ENCODE results near the gene USP17L25. TPM values are rescaled to one million over a fixed set of nuclear protein-coding genes. Genes with fewer than 3 reads are reported as not detected.
"Not testable (repeated sequence)": the region's sequence is repeated elsewhere in the genome, so short reads cannot be mapped to it uniquely, and the experiment has no call there.

The USP17L25 gene
- total RNA-seq (2021) = not detected in 2 replicates
- Bru-seq, nascent RNA = not detected
- not detected for BruChase-seq, experiment 1, labeled RNA remaining after a 2-hour chase
- not detected for BruChase-seq, experiment 2, labeled RNA remaining after a 6-hour chase
- long read RNA-seq = 0 reads

GRCh38 chr4:9329611-9330010, at the start of gene USP17L25:
Gene USP17L25, plus strand, starts transcription at chr4:9329911. Its CDS starts 0 bp downstream, at chr4:9329911.
- DNase-seq (ENCODE audit: low spot score); CTCF ChIA-PET; H3K9me3 ChIP-seq (ENCODE audit: low read depth, low read length, poor library complexity, severe bottlenecking); intact Hi-C loops (cut with micrococcal nuclease; ENCODE audit: unreplicated experiment); H3K27ac ChIP-seq (ENCODE audit: low read depth, low read length, poor library complexity, severe bottlenecking); H3K27me3 ChIP-seq (replicated peaks; ENCODE audit: insufficient read depth, low read depth, low read length, poor library complexity); H3K4me1 ChIP-seq (ENCODE audit: insufficient read depth, low read length, poor library complexity, severe bottlenecking); POLR2A ChIA-PET (ENCODE audit: low non-redundant PET); H3K4me3 ChIP-seq (ENCODE audit: low read depth, low read length, poor library complexity, severe bottlenecking); BruUV-seq (replicated peaks); H3K36me3 ChIP-seq (ENCODE audit: insufficient read depth, low read length, poor library complexity, severe bottlenecking): not testable (repeated sequence)

GRCh38 chr4:9324191-9324590, 5.5 kb upstream of the USP17L25 start:
- H3K4me1 ChIP-seq (ENCODE audit: insufficient read depth, low read length, poor library complexity, severe bottlenecking); H3K27me3 ChIP-seq (replicated peaks; ENCODE audit: insufficient read depth, low read depth, low read length, poor library complexity); H3K9me3 ChIP-seq (ENCODE audit: low read depth, low read length, poor library complexity, severe bottlenecking); POLR2A ChIA-PET (ENCODE audit: low non-redundant PET); intact Hi-C loops (cut with micrococcal nuclease; ENCODE audit: unreplicated experiment); H3K4me3 ChIP-seq (ENCODE audit: low read depth, low read length, poor library complexity, severe bottlenecking); CTCF ChIA-PET; H3K36me3 ChIP-seq (ENCODE audit: insufficient read depth, low read length, poor library complexity, severe bottlenecking); H3K27ac ChIP-seq (ENCODE audit: low read depth, low read length, poor library complexity, severe bottlenecking); DNase-seq (ENCODE audit: low spot score); BruUV-seq (replicated peaks): not testable (repeated sequence)

- H3K9me3 ChIP-seq (ENCODE audit: low read depth, low read length, poor library complexity, severe bottlenecking); H3K27me3 ChIP-seq (replicated peaks; ENCODE audit: insufficient read depth, low read depth, low read length, poor library complexity); intact Hi-C loops (cut with micrococcal nuclease; ENCODE audit: unreplicated experiment); H3K36me3 ChIP-seq (ENCODE audit: insufficient read depth, low read length, poor library complexity, severe bottlenecking); CTCF ChIA-PET; H3K4me3 ChIP-seq (ENCODE audit: low read depth, low read length, poor library complexity, severe bottlenecking); H3K4me1 ChIP-seq (ENCODE audit: insufficient read depth, low read length, poor library complexity, severe bottlenecking); BruUV-seq (replicated peaks); H3K27ac ChIP-seq (ENCODE audit: low read depth, low read length, poor library complexity, severe bottlenecking); DNase-seq (ENCODE audit: low spot score); POLR2A ChIA-PET (ENCODE audit: low non-redundant PET): not testable (repeated sequence)
These were observed 4.8 kb upstream of the USP17L25 start, which contains the start of gene USP17L24 for GRCh38 chr4:9324865-9325264. Gene USP17L24, plus strand, starts transcription at chr4:9325165. Its CDS starts 0 bp downstream, at chr4:9325165.

GRCh38 chr4:9334358-9334757, 4.6 kb downstream of the USP17L25 start, which contains the start of gene USP17L26:
Gene USP17L26, plus strand, starts transcription at chr4:9334658. Its CDS starts 0 bp downstream, at chr4:9334658.
- DNase-seq (ENCODE audit: low spot score); POLR2A ChIA-PET (ENCODE audit: low non-redundant PET); H3K4me1 ChIP-seq (ENCODE audit: insufficient read depth, low read length, poor library complexity, severe bottlenecking); H3K27me3 ChIP-seq (replicated peaks; ENCODE audit: insufficient read depth, low read depth, low read length, poor library complexity); intact Hi-C loops (cut with micrococcal nuclease; ENCODE audit: unreplicated experiment); H3K4me3 ChIP-seq (ENCODE audit: low read depth, low read length, poor library complexity, severe bottlenecking); H3K9me3 ChIP-seq (ENCODE audit: low read depth, low read length, poor library complexity, severe bottlenecking); H3K27ac ChIP-seq (ENCODE audit: low read depth, low read length, poor library complexity, severe bottlenecking); CTCF ChIA-PET; H3K36me3 ChIP-seq (ENCODE audit: insufficient read depth, low read length, poor library complexity, severe bottlenecking); BruUV-seq (replicated peaks): not testable (repeated sequence)

DNA sequence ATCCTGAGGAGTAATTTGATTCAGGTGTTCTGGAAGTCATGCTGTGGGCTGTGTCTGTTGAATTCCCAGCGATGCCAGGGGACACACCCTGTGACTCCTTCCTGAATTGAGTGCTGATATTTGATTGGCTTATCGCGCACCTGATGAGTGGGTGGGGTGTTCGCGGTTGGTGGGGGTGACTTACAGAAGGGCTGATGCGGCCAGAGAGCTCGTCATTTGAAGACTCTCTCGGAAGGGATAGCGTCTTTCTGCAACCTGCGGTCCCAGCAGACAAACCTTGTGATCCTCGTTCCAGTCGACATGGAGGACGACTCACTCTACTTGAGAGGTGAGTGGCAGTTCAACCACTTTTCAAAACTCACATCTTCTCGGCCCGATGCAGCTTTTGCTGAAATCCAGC, 9.4 kb downstream of the USP17L25 start, which contains the start of gene USP17L5:
Gene USP17L5 (plus strand): TSS at position 301 of the 400 bp plus-strand sequence. CDS start 0 bp downstream, at position 301.
- H3K4me3 ChIP-seq (ENCODE audit: low read depth, low read length, poor library complexity, severe bottlenecking); H3K27ac ChIP-seq (ENCODE audit: low read depth, low read length, poor library complexity, severe bottlenecking); H3K36me3 ChIP-seq (ENCODE audit: insufficient read depth, low read length, poor library complexity, severe bottlenecking); H3K9me3 ChIP-seq (ENCODE audit: low read depth, low read length, poor library complexity, severe bottlenecking); H3K4me1 ChIP-seq (ENCODE audit: insufficient read depth, low read length, poor library complexity, severe bottlenecking); POLR2A ChIA-PET (ENCODE audit: low non-redundant PET); DNase-seq (ENCODE audit: low spot score); H3K27me3 ChIP-seq (replicated peaks; ENCODE audit: insufficient read depth, low read depth, low read length, poor library complexity); CTCF ChIA-PET; intact Hi-C loops (cut with micrococcal nuclease; ENCODE audit: unreplicated experiment); BruUV-seq (replicated peaks): not testable (repeated sequence)

- H3K4me1 ChIP-seq (ENCODE audit: insufficient read depth, low read length, poor library complexity, severe bottlenecking); H3K27me3 ChIP-seq (replicated peaks; ENCODE audit: insufficient read depth, low read depth, low read length, poor library complexity); CTCF ChIA-PET; DNase-seq (ENCODE audit: low spot score); intact Hi-C loops (cut with micrococcal nuclease; ENCODE audit: unreplicated experiment); H3K27ac ChIP-seq (ENCODE audit: low read depth, low read length, poor library complexity, severe bottlenecking); H3K36me3 ChIP-seq (ENCODE audit: insufficient read depth, low read length, poor library complexity, severe bottlenecking); POLR2A ChIA-PET (ENCODE audit: low non-redundant PET); H3K4me3 ChIP-seq (ENCODE audit: low read depth, low read length, poor library complexity, severe bottlenecking); H3K9me3 ChIP-seq (ENCODE audit: low read depth, low read length, poor library complexity, severe bottlenecking); BruUV-seq (replicated peaks): not testable (repeated sequence)
These were observed 14.1 kb downstream of the USP17L25 start, which contains the start of gene USP17L27 for GRCh38 chr4:9343848-9344247. Gene USP17L27, plus strand, starts transcription at chr4:9344148. Its CDS starts 0 bp downstream, at chr4:9344148.

- H3K36me3 ChIP-seq (ENCODE audit: insufficient read depth, low read length, poor library complexity, severe bottlenecking); BruUV-seq (replicated peaks); H3K27me3 ChIP-seq (replicated peaks; ENCODE audit: insufficient read depth, low read depth, low read length, poor library complexity); CTCF ChIA-PET; H3K4me1 ChIP-seq (ENCODE audit: insufficient read depth, low read length, poor library complexity, severe bottlenecking); H3K9me3 ChIP-seq (ENCODE audit: low read depth, low read length, poor library complexity, severe bottlenecking); DNase-seq (ENCODE audit: low spot score); intact Hi-C loops (cut with micrococcal nuclease; ENCODE audit: unreplicated experiment); POLR2A ChIA-PET (ENCODE audit: low non-redundant PET); H3K27ac ChIP-seq (ENCODE audit: low read depth, low read length, poor library complexity, severe bottlenecking); H3K4me3 ChIP-seq (ENCODE audit: low read depth, low read length, poor library complexity, severe bottlenecking): not testable (repeated sequence)
These were observed 18.9 kb downstream of the USP17L25 start, which contains the start of gene USP17L28 for GRCh38 chr4:9348593-9348992. Gene USP17L28, plus strand, starts transcription at chr4:9348893. Its CDS starts 0 bp downstream, at chr4:9348893.

DNA sequence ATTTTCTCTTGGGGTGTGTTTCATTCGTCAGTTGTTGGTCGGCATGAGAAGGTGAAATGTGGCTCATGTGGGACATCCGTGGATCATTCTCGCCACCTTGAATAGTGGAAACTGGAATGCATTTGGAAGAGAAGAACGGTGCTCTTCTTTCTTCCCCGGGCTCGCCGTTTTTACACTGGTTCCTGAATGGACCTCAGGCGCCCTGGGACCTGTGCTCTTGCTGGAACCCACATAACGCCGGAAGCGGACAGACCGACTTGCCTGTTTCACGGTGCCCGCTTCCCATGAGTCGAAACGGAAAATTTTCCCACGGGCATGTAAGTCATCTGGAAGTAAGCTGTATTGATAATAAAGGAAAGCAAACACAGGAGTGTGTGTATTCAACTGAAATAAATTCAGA, 21.2 kb downstream of the USP17L25 start:
- H3K9me3 ChIP-seq (ENCODE audit: low read depth, low read length, poor library complexity, severe bottlenecking); H3K27me3 ChIP-seq (replicated peaks; ENCODE audit: insufficient read depth, low read depth, low read length, poor library complexity); H3K27ac ChIP-seq (ENCODE audit: low read depth, low read length, poor library complexity, severe bottlenecking); DNase-seq (ENCODE audit: low spot score); CTCF ChIA-PET; H3K4me1 ChIP-seq (ENCODE audit: insufficient read depth, low read length, poor library complexity, severe bottlenecking); POLR2A ChIA-PET (ENCODE audit: low non-redundant PET); H3K4me3 ChIP-seq (ENCODE audit: low read depth, low read length, poor library complexity, severe bottlenecking); H3K36me3 ChIP-seq (ENCODE audit: insufficient read depth, low read length, poor library complexity, severe bottlenecking); intact Hi-C loops (cut with micrococcal nuclease; ENCODE audit: unreplicated experiment); BruUV-seq (replicated peaks): not testable (repeated sequence)
